GM23338 (cell line): ENCODE results near the gene NOLC1. TPM values are rescaled to one million over a fixed set of nuclear protein-coding genes. Genes with fewer than 3 reads are reported as not detected.

Experiments used
- ATAC-seq: fragments of 200-7000 bp; cut with Tn5 transposase; 3 replicates; pipeline ENCODE4 v1.9.1; 2020
- DNase-seq: peaks from one replicate; pipeline ENCODE4 v3.0.0-alpha.2; 2015; ENCODE audit warnings: low spot score
- H2AFZ ChIP-seq: fragments of 200-600 bp; sonication (generic); 2 replicates; pipeline ENCODE4 v1.8.0; 2016; ENCODE audit warnings: antibody characterized with exemption, mild to moderate bottlenecking, moderate library complexity
- H3F3A ChIP-seq: fragments of 200-600 bp; sonication (generic); replicated peaks from 2 replicates; pipeline ENCODE4 v1.8.0; 2017; ENCODE audit warnings: antibody characterized with exemption, mixed run types, low read depth
- H3K27ac ChIP-seq: fragments of 200-600 bp; sonication (generic); 2 replicates; pipeline ENCODE4 v1.6.1; 2016; ENCODE audit warnings: low read depth
- H3K27me3 ChIP-seq: fragments of 200-600 bp; sonication (generic); 2 replicates; pipeline ENCODE4 v1.8.0; 2016; ENCODE audit warnings: mild to moderate bottlenecking, mixed run types, moderate library complexity; ENCODE audit not compliant: insufficient read depth
- H3K36me3 ChIP-seq: fragments of 200-600 bp; sonication (generic); 2 replicates; pipeline ENCODE4 v1.8.0; 2016; ENCODE audit warnings: mild to moderate bottlenecking; ENCODE audit not compliant: insufficient read depth
- H3K4me1 ChIP-seq: fragments of 200-600 bp; sonication (generic); 2 replicates; pipeline ENCODE4 v1.8.0; 2016; ENCODE audit warnings: mild to moderate bottlenecking, moderate library complexity; ENCODE audit not compliant: insufficient read depth
- H3K4me2 ChIP-seq: fragments of 200-600 bp; sonication (generic); 2 replicates; pipeline ENCODE4 v1.7.1; 2017; ENCODE audit warnings: mixed run types
- H3K4me3 ChIP-seq: fragments of 200-600 bp; sonication (generic); 2 replicates; pipeline ENCODE4 v1.6.1; 2016; ENCODE audit warnings: mixed run types
- H3K79me2 ChIP-seq: fragments of 200-600 bp; sonication (generic); replicated peaks from 2 replicates; pipeline ENCODE4 v1.8.0; 2017; ENCODE audit warnings: mild to moderate bottlenecking; ENCODE audit not compliant: insufficient read depth
- H3K9me2 ChIP-seq: fragments of 200-600 bp; sonication (generic); 2 replicates; pipeline ENCODE4 v1.8.0; 2017; ENCODE audit not compliant: insufficient read depth
- H4K20me1 ChIP-seq: fragments of 200-600 bp; sonication (generic); replicated peaks from 2 replicates; pipeline ENCODE4 v1.8.0; 2017; ENCODE audit warnings: mild to moderate bottlenecking; ENCODE audit not compliant: insufficient read depth
- H3K27ac Mint-ChIP-seq: 2 replicates; pipeline ENCODE4 v1.8.0; 2020; ENCODE audit warnings: inconsistent platforms, mild to moderate bottlenecking, moderate library complexity, mixed read lengths
- H3K27me3 Mint-ChIP-seq: 3 replicates; pipeline ENCODE4 v1.8.0; 2022; ENCODE audit warnings: low read depth, mild to moderate bottlenecking, moderate library complexity, mixed read lengths, inconsistent platforms; ENCODE audit not compliant: insufficient read depth, poor library complexity
- H3K36me3 Mint-ChIP-seq: 3 replicates; pipeline ENCODE4 v1.8.0; 2021; ENCODE audit warnings: low read depth, mild to moderate bottlenecking, inconsistent platforms, moderate library complexity, mixed read lengths
- H3K4me1 Mint-ChIP-seq: 3 replicates; pipeline ENCODE4 v1.8.0; 2020; ENCODE audit warnings: mild to moderate bottlenecking, inconsistent platforms, mixed read lengths
- H3K4me3 Mint-ChIP-seq: 3 replicates; pipeline ENCODE4 v1.8.0; 2021; ENCODE audit warnings: moderate library complexity, mild to moderate bottlenecking, inconsistent platforms, mixed read lengths
- H3K9me3 Mint-ChIP-seq: 3 replicates; pipeline ENCODE4 v1.8.0; 2020; ENCODE audit warnings: moderate library complexity, mild to moderate bottlenecking, inconsistent platforms, mixed read lengths
- CREB1 ChIP-seq: fragments of 250-450 bp; sonication (Bioruptor Pico); IDR thresholded peaks from 2 replicates; pipeline ENCODE4 v1.5.0; 2020; ENCODE audit warnings: low read depth, mild to moderate bottlenecking, moderate library complexity
- CTCF ChIP-seq, 2 experiments: fragments of 200-600 bp in 1 of 2; sonication (generic) in 1 of 2; conservative IDR thresholded peaks; 2 replicates each; pipeline versions ENCODE4 v1.5.1 to v1.6.1; 2016 to 2017; ENCODE audit warnings: antibody characterized with exemption in 2 of 2, low read depth in 2 of 2, mild to moderate bottlenecking in 2 of 2, moderate library complexity in 1 of 2
- ETS1 ChIP-seq: IDR thresholded peaks from 2 replicates; pipeline ENCODE4 v1.6.1; 2016; ENCODE audit warnings: antibody characterized with exemption
- EZH2 ChIP-seq: fragments of 200-600 bp; sonication (generic); IDR thresholded peaks from one replicate; pipeline ENCODE4 v1.8.0; 2017; ENCODE audit warnings: antibody characterized with exemption, mild to moderate bottlenecking, low read depth; ENCODE audit not compliant: unreplicated experiment
- EZH2phosphoT487 ChIP-seq: fragments of 200-600 bp; sonication (generic); IDR thresholded peaks from one replicate; pipeline ENCODE4 v1.8.1; 2018; ENCODE audit warnings: antibody characterized with exemption; ENCODE audit not compliant: unreplicated experiment
- JUNB ChIP-seq: IDR thresholded peaks from one replicate; pipeline ENCODE4 v1.6.1; 2016; ENCODE audit warnings: antibody characterized with exemption; ENCODE audit not compliant: unreplicated experiment
- POLR2AphosphoS5 ChIP-seq: IDR thresholded peaks from 2 replicates; pipeline ENCODE4 v1.6.1; 2016; ENCODE audit warnings: antibody characterized with exemption, low read depth
- REST ChIP-seq: IDR thresholded peaks from one replicate; pipeline ENCODE4 v1.6.1; 2018; ENCODE audit warnings: antibody characterized with exemption; ENCODE audit not compliant: unreplicated experiment
- ZNF114 ChIP-seq: fragments of 250-450 bp; sonication (Bioruptor Pico); IDR thresholded peaks from 2 replicates; pipeline ENCODE4 v1.5.0; 2020; ENCODE audit warnings: mild to moderate bottlenecking, moderate library complexity
- ZNF331 ChIP-seq: fragments of 250-450 bp; sonication (Bioruptor Pico); IDR thresholded peaks from 2 replicates; pipeline ENCODE4 v1.5.0; 2020; ENCODE audit warnings: low read depth, mild to moderate bottlenecking, moderate library complexity
- polyA plus RNA-seq: library from polyadenylated mRNA; unstranded; fragments of >200 nt; fragmentation: Nextera tagmentation; extraction: Ambion mirVana; gene quantifications from 2 replicates; pipeline ENCODE4 v1.2.1, GENCODE V29; 2016
- total RNA-seq: library from RNA; depleted of rRNA; stranded (reverse); fragments of >200 nt; shearing (Covaris generic); gene quantifications from 2 replicates; pipeline ENCODE4 v1.2.3, GENCODE V29; 2014

Gene NOLC1
- total and polyA plus RNA-seq, 2 experiments from 2014 or later = 126 to 178 TPM

- peaks cover 57% of the 10 kb centered on the region for H3K36me3 ChIP-seq
- no peak for DNase-seq
- H3K4me2 ChIP-seq = no peak overlapping the region
- H3K27ac ChIP-seq = no peak overlapping the region
- no peak overlapping the region for H3K4me3 ChIP-seq
- H4K20me1 ChIP-seq = peaks cover 74% of the 10 kb centered on the region
- H3K27ac Mint-ChIP-seq = no peak overlapping the region
- no peaks in the 10 kb centered on the region for H3K27me3 ChIP-seq
- peaks cover 18% of the 10 kb centered on the region for H3K27me3 Mint-ChIP-seq
- no peak for TF ChIP-seq POLR2AphosphoS5
- TF ChIP-seq EZH2phosphoT487 = no peak
- TF ChIP-seq JUNB = no peak
- no peak for TF ChIP-seq ZNF331 (CRISPR knock-in tag)
- no peak for TF ChIP-seq CREB1
- TF ChIP-seq REST = no peak
- TF ChIP-seq CTCF (conservative IDR thresholded peaks at IDR 0.05; ENCODE audit: low read depth in 2 of 2) = no peak
- no peak for TF ChIP-seq ZNF114 (CRISPR knock-in tag)
- TF ChIP-seq EZH2 = no peak
- no peaks in the 10 kb centered on the region for H3K9me2 ChIP-seq
- H3F3A ChIP-seq = peaks cover 11% of the 10 kb centered on the region; the same call in 1 of the 2 replicates
- H3K4me3 Mint-ChIP-seq = no peak overlapping the region
- peaks cover 77% of the 10 kb centered on the region for H3K79me2 ChIP-seq
- no peak for ATAC-seq
- H3K4me1 Mint-ChIP-seq = peaks cover 2% of the 10 kb centered on the region
- 0 out of 2 replicates have a peak, but pooled peaks cover under 1% of the 10 kb centered on the region for H3K4me1 ChIP-seq
- H2AFZ ChIP-seq = no peak overlapping the region
- H3K36me3 Mint-ChIP-seq = peaks cover 91% of the 10 kb centered on the region
- H3K9me3 Mint-ChIP-seq = no peaks in the 10 kb centered on the region
Observed at GRCh38 chr10:102141583-102142107, 10.5 kb upstream of the NOLC1 start.

- no peak for ATAC-seq
- Mint-ChIP-seq H3K4me3 (no peak overlapping the region), H3K4me1 (peaks cover 16% of the 10 kb centered on the region), H3K9me3 (no peaks in the 10 kb centered on the region), H3K36me3 (peaks cover 91% of the 10 kb centered on the region), H3K27ac (no peak overlapping the region), H3K27me3 (peaks cover 6% of the 10 kb centered on the region)
- H2AFZ ChIP-seq = no peak overlapping the region
- H3K27me3 ChIP-seq = no peaks in the 10 kb centered on the region
- peaks cover 50% of the 10 kb centered on the region for H4K20me1 ChIP-seq
- H3K79me2 ChIP-seq = peaks cover 31% of the 10 kb centered on the region
- DNase-seq = no peak
- H3F3A ChIP-seq = peaks cover 46% of the 10 kb centered on the region
- H3K27ac ChIP-seq = no peak overlapping the region
- no peak for TF ChIP-seq ETS1
- no peak for TF ChIP-seq CREB1
- no peak overlapping the region for H3K4me3 ChIP-seq
- H3K4me2 ChIP-seq = no peak overlapping the region
- H3K36me3 ChIP-seq = peaks cover 56% of the 10 kb centered on the region
- peaks cover 6% of the 10 kb centered on the region; the same call in 1 of the 2 replicates for H3K4me1 ChIP-seq
- H3K9me2 ChIP-seq = no peaks in the 10 kb centered on the region
Observed at GRCh38 chr10:102146971-102147428, 5.2 kb upstream of the NOLC1 start.
